SIG-M5 treated with dmso at 0.1 percent for 504 hours (cell line): ENCODE results near the gene RBBP8.
"Not testable (repeated sequence)": the region's sequence is repeated elsewhere in the genome, so short reads cannot be mapped to it uniquely, and the experiment has no call there.

Source experiments
- DNase-seq: peaks from one replicate; lab custom pipeline; 2025; ENCODE audit not compliant: unreplicated experiment; lab: John Stamatoyannopoulos, UW

Gene RBBP8

GRCh38 chr18:22933206-22933965 lies at the start of gene RBBP8:
RBBP8 (plus strand) TSS chr18:22933328; CDS start chr18:22936852, 3,524 bp downstream.
- peak; percentile 80 for DNase-seq

- DNase-seq: no peak
These were observed 49.3 kb upstream of the RBBP8 start for GRCh38 chr18:22883827-22884226.

GRCh38 chr18:22885694-22886093 lies 47.4 kb upstream of the RBBP8 start:
- not testable (repeated sequence) for DNase-seq

- no peak for DNase-seq
These were observed 33.7 kb upstream of the RBBP8 start for GRCh38 chr18:22899421-22899820.

- no peak for DNase-seq
These were observed 32.4 kb upstream of the RBBP8 start for GRCh38 chr18:22900558-22901238.

- DNase-seq: no peak
These were observed 31.0 kb upstream of the RBBP8 start for GRCh38 chr18:22902093-22902492.

- DNase-seq: not testable (repeated sequence)
These were observed 29.9 kb upstream of the RBBP8 start for GRCh38 chr18:22903248-22903647.

GRCh38 chr18:22912149-22912548 lies 21.0 kb upstream of the RBBP8 start:
- no peak for DNase-seq

GRCh38 chr18:22912835-22913234 lies 20.3 kb upstream of the RBBP8 start:
- no peak for DNase-seq

- peak; percentile 67 for DNase-seq
These were observed 19.3 kb upstream of the RBBP8 start for GRCh38 chr18:22913861-22914260.

- DNase-seq: no peak
These were observed 18.5 kb upstream of the RBBP8 start for GRCh38 chr18:22914633-22915032.

- DNase-seq: no peak
These were observed 17.8 kb upstream of the RBBP8 start for GRCh38 chr18:22915337-22915736.

- DNase-seq: no peak
These were observed 11.4 kb upstream of the RBBP8 start for GRCh38 chr18:22921772-22922171.

- DNase-seq: no peak
These were observed 8.5 kb upstream of the RBBP8 start for GRCh38 chr18:22924589-22924988.

- DNase-seq: no peak
These were observed 6.7 kb upstream of the RBBP8 start for GRCh38 chr18:22926454-22926853.

GRCh38 chr18:22928339-22928738 lies 4.8 kb upstream of the RBBP8 start:
- DNase-seq: no peak

GRCh38 chr18:22930089-22930713 lies 2.9 kb upstream of the RBBP8 start:
- peak; percentile 43 for DNase-seq

GRCh38 chr18:22932885-22933205 lies 283 bp upstream of the RBBP8 start:
- DNase-seq: peak; percentile 58

- no peak for DNase-seq
These were observed 867 bp downstream of the RBBP8 start for GRCh38 chr18:22933966-22934423.

- DNase-seq: no peak
These were observed 1.7 kb downstream of the RBBP8 start for GRCh38 chr18:22934789-22935188.

GRCh38 chr18:22935431-22935830 lies 2.3 kb downstream of the RBBP8 start:
- DNase-seq: no peak

GRCh38 chr18:22936515-22936914 lies 3.4 kb downstream of the RBBP8 start:
- no peak for DNase-seq
